ENCODE data around the gene APC2.

- TF ChIP-seq CTCF (IDR thresholded peaks at IDR 0.05) (no peak), EZH2 (IDR thresholded peaks at IDR 0.05; ENCODE audit: borderline replicate concordance, insufficient read depth, low read depth, low read length, poor library complexity, severe bottlenecking) (no peak)
These were observed 41.9 kb downstream of the APC2 start for GRCh38 chr19:1491849-1492170.
